Tibial nerve (tissue), 4 donors: ENCODE data around the gene JMJD7.

Experiments
- CTCF ChIP-seq, 5 experiments: fragments of 200-600 bp in 3 of 5; fragments of 450-650 bp in 2 of 5; sonication (generic) in 3 of 5; IDR thresholded peaks; one replicate each; pipeline ENCODE4 v1.5.1; 2016 to 2019; ENCODE audit warnings: antibody characterized with exemption in 5 of 5, mild to moderate bottlenecking in 3 of 5, moderate library complexity in 2 of 5
- EP300 ChIP-seq, 2 donors: sonication (generic); formaldehyde crosslinking; IDR thresholded peaks; one replicate each; pipeline ENCODE4 v1.6.1; 2017; ENCODE audit warnings: antibody characterized with exemption in 2 of 2, mild to moderate bottlenecking in 1 of 2
- POLR2A ChIP-seq, 2 donors: fragments of 450-650 bp; IDR thresholded peaks; one replicate each; pipeline ENCODE4 v1.6.1; 2017; ENCODE audit warnings: antibody characterized with exemption in 2 of 2, mild to moderate bottlenecking in 2 of 2, moderate library complexity in 2 of 2

- TF ChIP-seq POLR2A (IDR thresholded peaks at IDR 0.05) (no peak), EP300 (IDR thresholded peaks at IDR 0.05) (no peak), CTCF (IDR thresholded peaks at IDR 0.05) (no peak)
These were observed 38.2 kb upstream of the JMJD7 start for GRCh38 chr15:41789662-41790061.
